Prostate gland (tissue), 2 donors: ENCODE measurements around the gene ERMARD.

Experiments used
- CTCF ChIP-seq, 4 experiments: fragments of 200-600 bp in 2 of 4; fragments of 450-650 bp in 2 of 4; sonication (generic) in 2 of 4; IDR thresholded peaks; 1 replicate in 3 of 4; 2 replicates in 1 of 4; pipeline ENCODE4 v1.5.1; 2016 to 2019; ENCODE audit warnings: antibody characterized with exemption in 4 of 4, mild to moderate bottlenecking in 2 of 4, moderate library complexity in 2 of 4
- POLR2A ChIP-seq: fragments of 450-650 bp; IDR thresholded peaks from one replicate; pipeline ENCODE4 v1.6.1; 2016; ENCODE audit warnings: antibody characterized with exemption, mild to moderate bottlenecking

- TF ChIP-seq CTCF (IDR thresholded peaks at IDR 0.05) (no peak), POLR2A (no peak)
Measured at GRCh38 chr6:169763308-169763707, 11.9 kb downstream of the ERMARD start.
